Left ventricle myocardium inferior (tissue), 1 donor: ENCODE results near the gene TACSTD2. TPM values are rescaled to one million over a fixed set of nuclear protein-coding genes. Genes with fewer than 3 reads are reported as not detected.

ENCODE experiments used
- DNase-seq: peaks from one replicate; pipeline ENCODE4 v3.0.0-alpha.2; 2020
- H3K27ac ChIP-seq: fragments of 200-600 bp; replicated peaks from 2 replicates; pipeline ENCODE4 v1.8.0; 2021
- H3K27me3 ChIP-seq: fragments of 200-600 bp; 2 replicates; pipeline ENCODE4 v1.8.0; 2021; ENCODE audit warnings: low read depth
- H3K36me3 ChIP-seq: fragments of 200-600 bp; 2 replicates; pipeline ENCODE4 v1.8.0; 2021
- H3K4me1 ChIP-seq: fragments of 200-600 bp; 2 replicates; pipeline ENCODE4 v1.8.0; 2021
- H3K4me3 ChIP-seq: fragments of 200-600 bp; 2 replicates; pipeline ENCODE4 v1.8.0; 2021; ENCODE audit warnings: mild to moderate bottlenecking, moderate library complexity
- H3K9me3 ChIP-seq: fragments of 200-600 bp; replicated peaks from 2 replicates; pipeline ENCODE4 v1.8.0; 2021
- intact Hi-C: fragments of 100-400 bp; cut with micrococcal nuclease; formaldehyde crosslinking; loops from one replicate; pipeline ENCODE4 v1.11.0; 2022
- total RNA-seq: library from RNA; stranded (reverse); fragmentation: NEBNext Ultra II Directional; extraction: Animal tissue kit (Norgen Biotek cat#: 25700); gene quantifications from one replicate; pipeline ENCODE4 v1.2.1, GENCODE V29; 2021
- TF ChIP-seq, protein P1 (sequence below): fragments of 200-600 bp; IDR thresholded peaks from 2 replicates; pipeline ENCODE4 v1.8.0; 2021; ENCODE audit warnings: antibody characterized with exemption, mild to moderate bottlenecking, borderline replicate concordance
- donor health status: DM: no; HTN: yes; CAD: no; lungs with severe emphysema.

Gene TACSTD2
- total RNA-seq, 1 donor from 2014 or later, result 0.16 TPM

DNA sequence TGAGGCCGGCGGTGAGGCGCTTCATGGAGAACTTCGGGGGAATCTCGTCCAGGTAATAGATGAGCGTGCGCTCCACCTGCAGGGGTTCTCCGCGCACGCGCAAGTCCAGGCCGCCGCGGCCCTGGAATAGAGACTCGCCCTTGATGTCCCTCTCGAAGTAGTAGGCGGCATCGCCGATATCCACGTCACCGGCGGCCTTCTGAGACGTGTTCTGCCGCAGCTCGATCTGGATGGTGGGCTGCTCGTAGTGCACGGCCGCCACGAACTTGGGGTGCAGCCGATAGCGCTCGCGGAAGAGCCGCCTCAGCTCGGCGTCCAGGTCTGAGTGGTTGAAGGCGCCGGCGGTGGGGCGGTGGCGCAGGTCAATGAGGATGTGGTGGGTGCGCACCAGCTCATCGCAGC lies 726 bp downstream of the TACSTD2 start:
- H3K4me1 ChIP-seq, result peaks cover 22% of the 10 kb centered on the region
- H3K27me3 ChIP-seq, result peaks cover 86% of the 10 kb centered on the region
- DNase-seq, result no peak
- TF ChIP-seq, protein P1, sequence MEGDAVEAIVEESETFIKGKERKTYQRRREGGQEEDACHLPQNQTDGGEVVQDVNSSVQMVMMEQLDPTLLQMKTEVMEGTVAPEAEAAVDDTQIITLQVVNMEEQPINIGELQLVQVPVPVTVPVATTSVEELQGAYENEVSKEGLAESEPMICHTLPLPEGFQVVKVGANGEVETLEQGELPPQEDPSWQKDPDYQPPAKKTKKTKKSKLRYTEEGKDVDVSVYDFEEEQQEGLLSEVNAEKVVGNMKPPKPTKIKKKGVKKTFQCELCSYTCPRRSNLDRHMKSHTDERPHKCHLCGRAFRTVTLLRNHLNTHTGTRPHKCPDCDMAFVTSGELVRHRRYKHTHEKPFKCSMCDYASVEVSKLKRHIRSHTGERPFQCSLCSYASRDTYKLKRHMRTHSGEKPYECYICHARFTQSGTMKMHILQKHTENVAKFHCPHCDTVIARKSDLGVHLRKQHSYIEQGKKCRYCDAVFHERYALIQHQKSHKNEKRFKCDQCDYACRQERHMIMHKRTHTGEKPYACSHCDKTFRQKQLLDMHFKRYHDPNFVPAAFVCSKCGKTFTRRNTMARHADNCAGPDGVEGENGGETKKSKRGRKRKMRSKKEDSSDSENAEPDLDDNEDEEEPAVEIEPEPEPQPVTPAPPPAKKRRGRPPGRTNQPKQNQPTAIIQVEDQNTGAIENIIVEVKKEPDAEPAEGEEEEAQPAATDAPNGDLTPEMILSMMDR, result no peak
- peak overlapping the region; percentile 54 for H3K4me3 ChIP-seq
- H3K9me3 ChIP-seq, result no peaks in the 10 kb centered on the region
- no peaks in the 10 kb centered on the region for H3K36me3 ChIP-seq
- H3K27ac ChIP-seq, result no peak overlapping the region
- intact Hi-C loops, result no loop called here

DNA sequence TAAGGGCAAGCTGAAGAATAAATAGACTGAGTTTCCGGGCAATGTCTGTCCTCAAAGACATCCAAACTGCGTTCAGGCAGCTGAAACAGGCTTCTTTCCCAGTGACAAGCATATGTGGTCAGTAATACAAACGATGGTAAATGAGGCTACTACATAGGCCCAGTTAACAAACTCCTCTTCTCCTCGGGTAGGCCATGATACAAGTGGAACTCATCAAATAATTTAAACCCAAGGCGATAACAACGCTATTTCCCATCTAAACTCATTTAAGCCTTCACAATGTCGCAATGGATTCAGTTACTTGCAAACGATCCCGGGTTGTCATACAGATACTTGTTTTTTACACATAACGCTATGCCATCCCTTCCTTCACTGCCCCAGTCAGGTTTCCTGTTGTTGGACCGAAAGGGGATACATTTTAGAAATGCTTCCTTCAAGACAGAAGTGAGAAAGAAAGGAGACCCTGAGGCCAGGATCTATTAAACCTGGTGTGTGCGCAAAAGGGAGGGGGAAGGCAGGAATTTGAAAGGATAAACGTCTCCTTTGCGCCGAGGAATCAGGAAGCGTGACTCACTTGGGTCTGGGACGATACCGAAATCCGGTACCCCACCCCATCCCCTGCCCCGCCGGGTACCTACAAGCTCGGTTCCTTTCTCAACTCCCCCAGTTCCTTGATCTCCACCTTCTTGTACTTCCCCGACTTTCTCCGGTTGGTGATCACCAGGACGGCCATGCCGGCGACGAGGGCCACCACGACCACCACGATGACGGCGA lies 1.3 kb downstream of the TACSTD2 start:
- Histone ChIP-seq H3K27me3 (peaks cover 86% of the 10 kb centered on the region), H3K4me1 (peaks cover 22% of the 10 kb centered on the region), H3K4me3 (peak overlapping the region; percentile 54), H3K36me3 (no peaks in the 10 kb centered on the region), H3K9me3 (no peaks in the 10 kb centered on the region), H3K27ac (no peak overlapping the region)
- TF ChIP-seq, protein P1, result no peak
- intact Hi-C loops, result no loop called here
- no peak for DNase-seq

DNA sequence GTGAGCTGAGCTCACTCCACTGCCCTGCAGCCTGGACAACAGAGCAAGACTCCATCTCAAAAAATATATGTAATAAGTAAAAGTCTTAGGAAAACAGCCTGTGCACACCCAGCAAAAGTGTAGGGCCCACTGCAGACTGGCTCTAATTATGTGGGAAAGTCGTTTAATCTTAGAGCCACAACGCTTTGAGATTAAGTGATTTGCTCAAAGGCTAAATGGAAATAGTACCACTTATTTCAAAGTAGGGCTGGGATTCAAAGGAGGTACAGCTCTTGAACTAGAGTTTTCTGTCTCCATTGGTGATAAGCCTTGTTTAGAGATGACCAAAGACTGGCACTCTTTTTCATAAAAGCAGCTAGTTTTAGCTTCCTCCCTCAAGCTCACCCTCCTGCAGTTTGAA lies 2.2 kb downstream of the TACSTD2 start:
- intact Hi-C loops, result no loop called here
- no peaks in the 10 kb centered on the region for H3K36me3 ChIP-seq
- no peak overlapping the region for H3K4me3 ChIP-seq
- H3K27ac ChIP-seq, result no peak overlapping the region
- no peaks in the 10 kb centered on the region for H3K9me3 ChIP-seq
- no peak for DNase-seq
- H3K4me1 ChIP-seq, result peaks cover 22% of the 10 kb centered on the region
- TF ChIP-seq, protein P1, result no peak
- peaks cover 91% of the 10 kb centered on the region for H3K27me3 ChIP-seq

DNA sequence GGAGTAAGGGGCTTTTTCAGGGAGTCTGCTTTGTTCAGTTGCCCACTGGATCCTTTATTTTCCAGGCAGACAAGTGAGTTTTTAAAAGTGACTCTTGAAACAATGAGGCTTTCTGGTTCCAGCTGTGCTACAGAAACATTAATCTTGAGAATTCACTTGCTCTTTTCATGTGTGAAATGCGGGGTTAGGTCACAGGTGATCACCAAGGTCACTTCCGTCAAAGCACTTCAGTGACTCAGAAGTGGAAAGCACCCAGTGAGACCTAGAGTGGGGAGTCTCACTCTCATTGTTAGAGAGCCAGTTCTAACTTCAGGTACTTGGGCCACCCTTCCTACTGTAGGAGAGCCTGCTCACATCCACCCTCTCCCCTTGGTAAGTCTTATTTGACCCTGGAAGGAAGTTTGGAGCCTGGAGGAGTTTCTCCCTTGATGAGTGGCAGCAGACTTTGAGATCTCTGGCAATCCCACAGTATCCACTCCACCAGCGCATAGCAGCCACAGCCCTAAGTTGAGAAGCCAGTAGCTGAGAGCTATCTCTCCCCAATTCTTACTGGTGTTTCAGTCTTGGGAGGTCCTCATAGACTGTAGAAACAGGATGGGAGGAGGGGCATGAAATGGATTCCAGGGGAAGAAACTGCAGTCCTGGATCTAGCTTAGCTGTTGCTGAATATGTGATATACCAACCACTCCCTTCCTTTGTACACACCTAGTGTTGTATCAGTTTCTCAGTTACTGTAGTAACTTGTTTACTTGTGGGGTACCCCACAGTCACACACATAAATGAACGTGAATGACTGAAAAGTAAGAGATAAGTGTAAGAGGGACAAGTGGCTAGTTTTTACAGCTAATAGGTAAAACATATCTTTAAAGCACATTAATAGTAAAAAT lies 3.1 kb downstream of the TACSTD2 start:
- intact Hi-C loops, result no loop called here
- Histone ChIP-seq H3K9me3 (no peaks in the 10 kb centered on the region), H3K4me1 (peaks cover 22% of the 10 kb centered on the region), H3K27me3 (peaks cover 95% of the 10 kb centered on the region), H3K27ac (no peak overlapping the region), H3K36me3 (no peaks in the 10 kb centered on the region), H3K4me3 (no peak overlapping the region)
- no peak for DNase-seq
- TF ChIP-seq, protein P1, result no peak

DNA sequence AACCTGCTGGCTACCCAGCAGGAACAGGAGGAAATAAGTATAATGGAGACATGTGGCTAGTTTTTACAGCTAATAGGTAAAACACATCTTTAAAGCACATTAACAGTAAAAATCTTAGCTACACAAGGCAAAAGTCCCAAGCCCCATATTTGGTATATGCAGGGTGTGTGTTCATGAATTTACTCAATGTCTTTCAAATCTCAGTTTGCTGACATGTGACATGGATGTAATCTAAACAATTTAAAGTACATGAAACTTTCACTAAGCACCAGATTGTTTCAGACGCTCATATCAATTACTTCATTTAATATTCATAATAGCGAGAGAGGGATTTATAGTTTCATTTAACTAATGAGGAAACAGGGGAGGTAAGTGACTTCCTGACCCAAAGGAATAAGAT lies 3.9 kb downstream of the TACSTD2 start:
- Histone ChIP-seq H3K27me3 (peaks cover 91% of the 10 kb centered on the region), H3K9me3 (no peaks in the 10 kb centered on the region), H3K4me3 (no peak overlapping the region), H3K4me1 (peaks cover 22% of the 10 kb centered on the region), H3K36me3 (no peaks in the 10 kb centered on the region), H3K27ac (no peak overlapping the region)
- TF ChIP-seq, protein P1, result no peak
- no peak for DNase-seq
- intact Hi-C loops, result no loop called here
